Measurements from ENCODE around the gene NUFIP1.

GRCh38 chr13:44976196-44976595 is 13.1 kb downstream of the NUFIP1 start:
- no peak for TF ChIP-seq TARDBP (IDR thresholded peaks at IDR 0.05)
- TF ChIP-seq HDGF (IDR thresholded peaks at IDR 0.05; ENCODE audit: borderline replicate concordance): no peak
- no peak for TF ChIP-seq FOXA1 (IDR thresholded peaks at IDR 0.05)
- TF ChIP-seq FOXM1 (IDR thresholded peaks at IDR 0.05; ENCODE audit: borderline replicate concordance): no peak
- TF ChIP-seq FOXK2 (IDR thresholded peaks at IDR 0.05): no peak
- no peak for TF ChIP-seq ZNF384 (IDR thresholded peaks at IDR 0.05)
- no peak for TF ChIP-seq BHLHE40 (IDR thresholded peaks at IDR 0.05; ENCODE audit: borderline replicate concordance)
- no peak for TF ChIP-seq ELF4 (IDR thresholded peaks at IDR 0.05)
